HT1080 (cell line): ENCODE data around the gene TEX22. TPM values are rescaled to one million over a fixed set of nuclear protein-coding genes. Genes with fewer than 3 reads are reported as not detected.

ENCODE experiments used
- DNase-seq: peaks from one replicate; pipeline ENCODE4 v3.0.0-alpha.2; 2015; ENCODE audit warnings: low read depth
- total RNA-seq: library from RNA; depleted of rRNA; stranded (reverse); fragments of >200 nt; shearing (Covaris generic); gene quantifications from 2 replicates; pipeline ENCODE4 v1.2.3, GENCODE V29; 2014

TEX22 gene
- total RNA-seq, 1 experiment from 2014 or later, result not detected

DNA sequence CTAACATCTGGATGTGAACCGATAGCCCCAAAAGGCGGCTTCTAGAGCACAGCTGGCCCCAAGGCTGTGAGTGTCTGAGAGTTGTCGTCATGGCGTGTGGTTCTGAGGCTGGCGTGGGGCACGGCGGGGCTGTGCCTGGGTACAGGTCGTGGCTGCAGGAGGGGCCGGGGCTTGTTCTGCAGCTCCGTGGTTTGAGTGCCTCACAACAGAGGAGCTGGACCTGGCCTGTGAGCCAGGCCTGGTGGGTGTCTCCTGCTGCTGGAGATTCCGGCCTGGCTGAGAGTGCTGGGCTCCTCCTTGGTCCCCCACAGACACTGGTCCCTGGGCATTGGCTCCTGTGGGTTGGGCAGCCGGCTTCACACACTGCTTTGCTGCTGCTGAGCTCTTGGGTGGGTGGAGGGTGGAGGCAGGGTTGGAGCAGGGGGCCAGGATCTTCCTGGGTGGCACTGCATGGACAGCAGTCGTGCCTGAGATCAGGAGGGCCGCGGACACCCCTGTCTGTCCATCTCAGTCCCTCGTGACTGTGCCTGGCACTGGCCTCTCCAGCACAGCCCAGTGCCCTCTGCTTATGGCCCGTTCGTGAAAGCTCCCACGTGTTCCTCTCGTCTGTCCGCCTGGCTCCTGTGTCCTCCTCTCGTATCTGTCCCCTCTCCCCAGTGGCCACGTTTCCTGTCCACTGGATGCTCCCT is 31.8 kb upstream of the TEX22 start:
- DNase-seq, result no peak

DNA sequence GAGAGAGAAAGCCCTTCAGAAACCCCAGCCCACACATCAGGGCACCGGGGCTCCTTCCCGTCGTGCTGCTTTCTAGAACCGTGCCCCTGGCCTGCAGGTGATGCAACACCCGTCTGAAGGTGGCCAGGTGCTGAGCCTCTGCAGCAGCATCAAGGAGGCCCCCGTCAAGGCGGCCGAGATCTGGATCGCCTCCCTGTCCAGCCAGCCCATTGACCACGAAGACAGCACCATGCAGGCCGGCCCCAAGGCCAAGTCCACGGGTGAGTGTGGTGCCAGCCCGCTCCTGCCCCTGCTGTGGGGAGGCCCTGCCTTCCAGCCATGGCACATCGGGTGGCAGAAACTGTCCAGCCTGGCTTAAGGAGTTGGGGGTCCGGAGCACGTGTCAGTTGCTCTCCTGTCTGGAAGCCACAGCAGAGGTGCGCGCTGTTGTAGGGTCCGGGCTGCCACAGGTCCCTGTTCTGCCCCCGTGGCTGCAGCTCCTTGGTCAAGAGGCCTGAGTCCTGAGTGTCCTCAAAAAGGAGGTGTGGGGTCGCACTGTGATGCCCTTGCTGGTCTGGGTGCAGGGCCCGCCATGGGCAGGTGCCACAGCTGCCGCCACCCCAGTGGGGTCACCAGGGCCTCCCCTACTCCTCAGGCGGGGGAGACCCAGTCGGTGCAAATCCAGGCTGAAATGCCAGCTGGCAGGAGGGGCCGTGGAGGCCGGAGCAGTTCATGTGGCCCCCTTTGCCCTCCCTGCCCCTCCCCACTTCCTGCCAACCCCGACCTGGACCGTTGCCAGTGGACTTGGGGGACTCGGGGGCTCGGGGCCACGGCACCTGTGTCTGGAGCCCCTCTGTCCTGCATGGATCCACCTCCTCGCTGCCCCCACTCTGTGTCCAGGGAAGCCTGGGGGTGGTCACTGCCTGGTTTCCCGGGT is 31.0 kb upstream of the TEX22 start:
- no peak for DNase-seq

DNA sequence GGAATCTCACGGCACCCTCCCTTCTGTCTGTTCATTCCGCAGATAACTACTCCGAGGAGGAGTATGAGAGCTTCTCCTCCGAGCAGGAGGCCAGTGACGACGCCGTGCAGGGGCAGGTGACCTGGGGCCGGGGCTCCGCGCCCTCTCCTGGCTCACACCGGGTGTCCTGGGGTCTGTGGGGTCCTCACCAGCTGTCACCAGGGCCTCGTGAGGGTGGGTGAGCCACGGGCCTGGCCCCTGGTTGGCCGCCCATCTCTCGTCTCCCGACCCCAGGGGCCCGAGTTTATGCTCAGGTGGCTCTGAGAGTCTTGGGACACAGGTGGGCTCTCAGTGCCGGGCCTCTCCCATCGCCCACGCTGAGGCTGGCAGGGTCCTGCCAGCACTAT is 30.3 kb upstream of the TEX22 start:
- DNase-seq, result no peak

DNA sequence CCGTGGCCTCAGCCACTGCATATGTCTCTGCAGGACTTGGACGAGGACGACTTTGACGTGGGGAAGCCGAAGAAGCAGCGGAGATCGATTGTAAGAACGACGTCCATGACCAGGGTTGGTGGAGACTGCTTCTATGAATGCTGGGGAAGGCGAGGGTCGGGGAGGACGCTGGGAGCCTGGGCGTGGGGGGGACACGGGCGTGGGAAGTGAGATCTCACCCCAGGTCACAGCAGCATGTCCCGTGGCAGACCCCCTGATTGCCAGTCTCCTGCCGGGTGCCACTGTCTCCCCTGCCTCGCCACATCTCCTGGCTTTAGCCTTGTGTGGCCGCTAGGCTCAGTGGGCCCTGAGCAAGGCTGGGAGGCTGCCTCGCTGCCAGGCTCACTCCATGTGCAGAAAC is 29.9 kb upstream of the TEX22 start:
- DNase-seq, result no peak

DNA sequence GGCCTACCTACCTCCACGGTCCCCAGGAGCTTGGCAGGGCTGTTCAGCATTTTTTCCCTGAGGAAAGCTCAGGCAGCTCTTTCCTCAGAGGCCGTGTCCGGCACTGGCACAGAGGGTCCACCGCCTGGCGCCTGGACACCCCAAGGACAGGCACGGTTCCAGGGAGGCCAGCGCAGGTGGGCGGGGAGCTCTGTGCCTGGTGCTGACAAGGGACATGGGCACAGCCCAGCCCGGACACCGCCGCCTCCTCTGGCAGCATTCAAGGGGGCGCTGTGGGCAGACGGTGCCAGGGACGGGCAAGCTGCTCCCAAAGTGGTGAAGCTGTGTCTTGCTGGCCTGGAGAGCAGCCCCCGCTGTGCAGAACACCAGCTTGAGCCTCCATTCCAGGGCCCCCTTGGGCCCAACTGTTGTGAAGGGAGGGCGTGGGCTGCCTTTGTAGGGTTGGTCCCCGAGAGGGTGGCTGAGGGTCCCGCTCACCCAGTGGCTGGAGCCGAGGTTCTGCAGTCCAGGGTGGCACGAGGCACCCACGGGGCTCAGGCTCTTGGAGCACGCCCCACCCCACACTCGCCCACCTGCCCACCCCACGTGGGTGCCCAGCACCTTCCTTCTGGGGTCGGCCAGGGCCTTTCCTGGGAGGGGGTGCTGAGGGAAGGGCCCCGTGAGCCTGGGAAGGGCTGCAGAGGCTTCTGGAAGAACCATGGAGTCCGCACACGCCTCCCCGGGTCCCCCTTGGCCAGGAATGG is 29.3 kb upstream of the TEX22 start:
- no peak for DNase-seq

DNA sequence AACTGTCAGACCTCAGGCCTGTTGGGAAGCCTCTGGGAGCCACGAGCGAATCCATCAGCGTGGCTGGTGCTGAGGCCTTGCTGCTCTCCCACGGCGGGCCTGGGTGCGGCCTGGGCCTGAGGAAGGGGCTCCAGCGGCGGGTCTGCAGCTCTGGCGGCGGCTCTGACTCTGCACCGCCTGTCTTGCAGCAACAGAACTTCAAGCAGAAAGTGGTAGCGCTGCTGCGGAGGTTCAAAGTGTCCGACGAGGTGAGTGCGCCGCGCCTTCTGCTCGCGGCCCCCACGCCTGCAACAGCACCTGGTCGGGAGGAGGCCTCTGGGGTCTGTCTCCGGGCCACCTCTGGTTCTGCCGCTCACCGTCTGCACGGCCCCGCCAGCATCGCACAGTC is 28.7 kb upstream of the TEX22 start:
- DNase-seq, result no peak

DNA sequence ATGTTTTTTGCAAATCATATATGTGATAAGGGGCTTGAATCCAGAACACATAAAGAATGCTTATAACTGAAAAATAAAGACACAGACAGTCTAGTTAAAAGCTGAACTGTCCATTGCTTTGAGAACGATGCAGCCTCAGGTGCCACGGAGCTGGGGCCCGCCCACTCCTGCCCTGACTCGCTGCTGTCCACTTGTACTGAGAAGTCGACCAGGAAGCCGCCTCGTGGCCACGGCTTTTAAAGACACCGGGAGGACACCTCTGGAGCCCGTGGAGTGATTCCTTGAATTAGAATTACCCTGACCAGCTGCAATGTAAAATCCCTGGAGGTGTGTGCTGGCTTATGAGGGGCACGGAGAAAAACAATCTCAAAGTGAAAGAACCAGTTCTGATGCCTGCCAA is 23.9 kb upstream of the TEX22 start:
- DNase-seq, result no peak

DNA sequence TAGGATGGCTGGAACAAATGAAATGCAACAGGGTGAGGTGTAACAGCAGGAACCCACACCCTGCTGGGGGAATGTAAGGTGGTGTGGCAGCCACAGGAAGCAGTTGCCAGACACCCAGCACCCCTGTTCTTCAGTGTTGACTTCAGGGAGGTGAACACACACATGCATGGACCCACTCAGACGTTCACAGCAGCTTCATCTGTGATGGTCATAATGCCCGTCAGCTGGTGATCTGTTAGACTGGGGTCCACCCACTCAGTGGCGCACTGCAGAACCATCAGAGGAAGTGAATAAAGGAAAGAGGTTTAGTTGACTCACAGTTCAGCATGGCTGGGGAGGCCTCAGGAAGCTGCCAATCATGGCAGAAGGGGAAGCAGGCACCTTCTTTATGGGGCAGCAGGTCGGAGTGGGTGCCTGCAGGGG is 22.7 kb upstream of the TEX22 start:
- DNase-seq, result peak; percentile 43

DNA sequence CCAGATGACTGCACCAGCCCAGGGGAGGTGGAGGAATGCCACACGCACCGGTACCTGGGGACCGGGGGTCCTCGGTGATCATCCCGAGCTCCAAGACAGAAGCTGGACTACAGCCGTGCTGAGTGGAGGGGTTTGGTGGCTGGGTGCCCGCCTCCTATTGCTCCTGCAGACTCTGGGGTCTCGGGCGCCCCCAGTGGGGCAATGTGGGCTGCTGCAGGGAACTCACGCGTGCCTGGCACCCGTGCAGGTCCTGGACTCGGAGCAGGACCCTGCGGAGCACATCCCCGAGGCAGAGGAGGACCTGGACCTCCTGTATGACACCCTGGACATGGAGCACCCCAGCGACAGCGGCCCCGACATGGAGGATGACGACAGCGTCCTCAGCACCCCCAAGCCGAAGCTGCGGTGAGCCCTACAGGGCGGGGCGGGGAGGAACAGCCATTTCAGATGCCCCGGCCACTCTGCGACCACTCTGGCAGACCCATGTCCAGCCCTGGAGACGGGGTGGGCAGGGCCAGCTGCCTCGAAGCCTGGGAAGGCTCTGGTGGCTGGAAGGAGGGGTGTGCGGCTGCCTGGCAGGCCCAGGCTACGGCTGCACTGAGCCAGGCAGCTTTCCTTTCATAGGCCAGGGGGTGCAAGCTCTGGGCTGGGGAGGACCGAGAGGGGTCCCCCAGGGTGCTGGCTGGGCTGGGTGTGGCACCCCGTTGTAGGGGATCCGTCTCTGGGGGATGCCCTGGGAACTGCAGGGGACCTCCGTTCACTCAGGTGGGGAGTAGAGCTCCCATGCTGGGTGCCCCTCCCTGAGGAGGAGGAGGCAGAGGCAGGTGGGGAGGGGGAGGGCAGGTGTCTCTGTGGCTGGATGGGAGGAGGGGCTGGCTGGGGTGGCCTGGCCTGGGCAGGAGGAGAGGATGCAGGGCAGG is 21.6 kb upstream of the TEX22 start:
- DNase-seq, result no peak

DNA sequence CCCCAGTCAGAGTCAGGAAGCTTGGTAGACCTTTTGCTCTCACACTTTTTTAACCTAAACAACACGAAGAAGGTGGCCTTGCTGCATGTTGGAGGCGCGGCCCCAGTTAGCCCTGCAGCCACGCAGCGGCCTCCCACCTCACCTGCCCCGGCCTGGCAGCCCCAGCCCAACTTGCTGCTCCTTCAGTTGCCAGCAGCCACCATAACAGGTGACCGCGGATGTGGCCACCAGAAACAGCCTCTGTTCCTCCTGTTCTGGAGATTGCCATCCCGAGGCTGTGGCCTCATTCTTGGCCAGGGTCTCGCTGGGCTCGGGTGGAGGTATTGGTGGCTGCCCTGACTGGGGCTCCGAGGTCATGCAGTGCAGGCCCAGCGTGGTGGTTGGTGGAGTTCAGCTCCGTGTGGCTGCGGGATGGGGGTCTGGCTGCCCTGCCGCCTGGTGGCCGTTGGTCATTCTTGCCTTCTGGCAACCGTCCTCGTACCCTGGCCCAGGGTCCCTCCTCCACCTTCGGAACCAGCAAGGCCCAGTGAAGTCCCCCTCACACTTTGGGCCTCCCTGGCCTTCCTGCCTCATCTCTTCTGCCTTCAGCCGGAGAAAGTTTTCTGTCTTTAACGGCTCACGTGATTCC is 20.7 kb upstream of the TEX22 start:
- DNase-seq, result no peak

DNA sequence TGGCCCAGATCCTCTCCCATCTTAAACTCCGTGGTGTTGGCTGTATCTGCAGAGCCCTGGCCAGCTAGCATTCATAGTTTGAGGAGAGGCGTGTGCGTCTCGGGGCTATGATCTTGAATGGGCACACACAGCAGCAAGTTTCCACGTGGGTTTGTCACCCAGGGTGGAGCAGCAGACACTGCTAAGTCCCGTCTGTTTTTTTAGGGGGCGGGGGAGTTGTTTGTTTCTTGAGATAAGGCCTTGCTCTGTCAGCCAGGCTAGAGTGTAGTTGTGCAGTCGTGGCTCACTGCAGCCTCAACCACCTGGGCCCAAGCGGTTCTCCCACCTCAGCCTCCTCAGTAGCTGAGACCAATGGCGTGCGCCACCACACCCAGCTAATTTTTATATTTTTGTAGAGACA is 20.1 kb upstream of the TEX22 start:
- DNase-seq, result no peak

DNA sequence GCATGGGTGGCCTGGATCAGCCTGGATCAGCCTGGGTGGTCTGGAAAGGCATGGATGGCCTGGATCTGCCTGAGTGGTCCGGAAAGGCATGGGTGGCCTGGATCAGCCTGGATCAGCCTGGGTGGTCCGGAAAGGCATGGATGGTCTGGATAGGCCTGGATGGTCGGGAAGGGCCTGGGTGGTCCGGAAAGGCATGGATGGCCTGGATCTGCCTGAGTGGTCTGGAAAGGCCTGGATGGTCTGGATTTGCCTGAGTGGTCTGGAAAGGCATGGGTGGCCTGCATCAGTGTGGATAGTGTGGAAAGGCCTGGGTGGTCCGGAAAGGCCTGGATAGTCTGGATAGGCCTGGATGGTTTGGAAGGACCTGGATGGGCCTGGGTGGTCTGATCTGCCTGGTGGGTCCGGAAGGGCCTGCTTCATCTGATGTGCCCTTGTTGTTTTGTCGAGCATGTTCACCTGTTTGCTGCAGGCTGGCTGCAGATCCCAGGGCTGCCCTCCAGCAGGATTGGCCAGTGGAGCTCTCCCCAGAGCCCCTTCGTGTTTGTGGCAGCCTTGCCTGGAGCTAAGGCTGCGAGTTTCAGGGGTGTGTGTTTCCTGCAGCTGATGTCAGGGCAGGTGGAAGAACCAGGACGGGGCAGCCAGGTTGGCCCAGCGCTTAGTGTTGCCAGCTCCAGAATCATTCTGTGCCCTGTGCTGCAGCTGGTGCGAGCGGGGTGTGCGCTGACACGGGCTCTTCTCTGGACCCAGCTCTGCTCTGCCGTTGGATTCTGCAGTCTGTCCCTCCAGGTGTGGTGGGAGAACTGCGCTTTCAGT is 19.3 kb upstream of the TEX22 start:
- no peak for DNase-seq

DNA sequence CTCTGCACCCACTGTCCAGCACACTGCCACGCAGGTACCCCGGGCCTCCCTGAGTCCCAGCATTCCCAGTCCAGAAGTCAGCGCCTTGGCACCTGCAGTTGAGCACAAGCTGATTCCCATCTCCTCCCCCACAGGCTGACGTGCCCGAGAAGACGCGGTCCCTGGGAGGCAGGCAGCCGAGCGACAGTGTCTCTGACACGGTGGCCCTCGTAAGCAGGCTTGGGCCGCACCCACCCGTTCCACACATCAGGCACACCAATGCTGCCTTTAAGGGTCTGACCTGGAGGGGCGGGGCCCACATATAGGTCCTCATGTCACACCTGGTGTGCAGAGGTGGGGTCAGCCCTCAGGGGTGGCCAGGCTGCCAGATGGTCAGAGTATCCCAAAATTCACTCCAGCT is 18.4 kb upstream of the TEX22 start:
- DNase-seq, result no peak

DNA sequence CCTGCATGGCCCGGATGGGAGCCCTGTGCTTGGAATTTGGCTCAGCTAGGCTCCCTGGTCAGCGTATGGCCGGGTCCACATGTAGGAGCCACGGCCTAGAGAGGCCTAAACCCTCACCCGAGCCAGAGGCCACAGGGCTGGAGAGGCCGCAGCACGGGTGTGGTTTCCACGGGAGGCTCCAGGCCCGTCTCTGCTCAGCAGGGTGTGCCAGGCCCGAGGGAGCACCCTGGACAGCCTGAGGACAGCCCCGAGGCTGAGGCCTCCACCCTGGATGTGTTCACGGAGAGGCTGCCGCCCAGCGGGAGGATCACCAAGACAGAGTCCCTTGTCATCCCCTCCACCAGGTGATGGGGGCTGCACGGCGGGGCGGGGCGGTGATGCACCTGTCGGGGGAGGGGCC is 17.6 kb upstream of the TEX22 start:
- DNase-seq, result no peak

DNA sequence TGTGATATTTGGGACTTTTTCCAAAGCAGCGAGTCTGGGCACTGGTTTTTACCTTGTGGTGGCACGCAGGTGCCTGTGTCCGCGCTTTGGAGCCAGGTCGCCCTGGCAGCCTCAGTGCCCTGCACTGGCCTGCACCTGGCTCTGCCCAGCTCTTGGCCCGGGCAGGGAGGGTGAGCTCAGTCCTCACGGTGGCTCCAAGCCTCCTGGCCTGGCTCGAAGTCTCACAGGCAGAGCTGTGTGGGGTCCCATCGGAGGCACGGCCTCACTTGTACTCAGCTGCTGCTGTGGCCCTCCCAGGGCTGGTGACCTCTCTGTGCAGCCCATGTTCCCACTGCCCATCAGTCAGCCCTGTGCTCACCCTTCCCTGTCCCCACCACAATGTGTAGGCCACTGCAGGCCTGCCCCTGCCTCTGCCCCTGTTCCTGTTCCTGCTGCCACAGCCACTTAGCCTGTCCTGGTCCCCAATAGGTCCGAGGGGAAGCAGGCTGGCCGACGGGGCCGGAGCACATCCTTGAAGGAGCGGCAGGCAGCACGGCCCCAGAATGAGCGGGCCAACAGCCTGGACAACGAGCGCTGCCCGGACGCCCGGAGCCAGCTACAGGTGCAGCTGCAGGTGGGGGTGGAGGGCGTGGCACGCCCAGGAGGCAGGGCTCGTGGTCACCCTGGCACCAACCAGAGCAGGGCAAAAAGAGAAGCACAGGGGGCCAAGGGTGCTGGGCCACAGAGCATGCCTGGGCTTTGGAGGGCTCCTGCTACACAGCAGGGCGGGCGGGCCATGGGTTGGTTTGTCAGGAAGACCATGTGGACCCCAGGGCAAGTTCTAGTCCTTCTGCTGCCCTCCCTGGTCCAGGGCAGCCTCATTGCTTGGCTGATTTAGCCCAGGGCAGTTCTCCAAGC is 16.6 kb upstream of the TEX22 start:
- DNase-seq, result no peak

DNA sequence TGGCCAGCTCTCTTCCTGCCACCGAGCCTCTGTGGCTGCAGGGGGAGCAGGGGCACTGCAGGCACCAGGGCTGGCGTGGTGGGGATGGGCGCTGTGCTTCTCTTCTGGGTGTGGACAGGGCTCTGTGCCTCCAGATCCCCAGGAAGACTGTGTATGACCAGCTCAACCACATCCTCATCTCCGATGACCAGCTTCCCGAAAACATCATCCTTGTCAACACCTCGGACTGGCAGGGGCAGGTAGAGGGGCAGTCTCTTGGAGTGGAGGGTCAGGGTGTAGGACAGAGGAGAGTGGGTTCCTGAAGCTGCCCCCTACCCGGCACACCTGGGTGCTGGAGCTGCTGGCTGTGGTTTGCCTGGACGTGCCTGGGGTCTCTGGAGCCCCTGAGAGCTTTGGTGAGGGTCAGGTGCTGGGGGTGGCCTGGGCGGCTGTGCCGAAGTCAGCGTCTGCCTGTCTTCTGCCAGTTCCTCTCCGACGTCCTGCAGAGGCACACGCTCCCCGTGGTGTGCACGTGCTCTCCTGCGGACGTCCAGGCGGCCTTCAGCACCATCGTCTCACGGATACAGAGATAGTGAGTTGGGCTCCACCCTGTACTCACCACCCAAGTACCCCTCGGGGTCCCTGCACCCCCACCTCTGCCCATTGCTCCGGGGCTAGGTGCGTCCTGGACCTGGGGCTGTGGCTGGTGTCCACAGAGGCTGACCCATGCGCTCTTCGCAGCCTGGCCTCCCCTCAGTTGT is 15.8 kb upstream of the TEX22 start:
- DNase-seq, result no peak

DNA sequence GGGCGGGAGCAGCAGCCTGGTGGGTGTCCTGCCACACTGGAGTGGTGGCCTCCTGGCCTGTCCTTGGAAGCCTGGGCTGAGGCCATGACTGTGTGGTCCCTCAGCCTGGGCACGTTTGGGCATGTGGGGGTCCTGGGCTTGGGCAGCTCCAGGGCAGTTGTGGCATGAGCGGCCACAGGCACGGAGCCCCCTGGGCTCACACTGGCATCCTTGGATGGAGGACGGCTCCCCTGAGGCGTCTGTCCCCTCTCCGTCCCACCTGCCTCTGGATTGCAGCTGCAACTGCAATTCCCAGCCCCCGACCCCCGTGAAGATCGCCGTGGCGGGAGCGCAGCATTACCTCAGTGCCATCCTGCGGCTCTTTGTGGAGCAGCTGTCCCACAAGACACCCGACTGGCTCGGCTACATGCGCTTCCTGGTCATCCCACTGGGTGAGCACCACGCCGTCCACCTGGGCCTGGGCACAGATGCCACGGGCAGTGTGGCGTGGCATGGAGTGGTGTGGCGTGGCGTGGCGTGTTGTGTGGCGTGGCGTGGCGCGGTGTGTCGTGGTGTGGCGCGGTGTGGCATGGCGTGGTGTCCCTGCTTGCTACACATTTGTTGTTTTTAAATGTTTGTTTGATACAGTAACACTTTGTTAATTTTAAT is 15.1 kb upstream of the TEX22 start:
- no peak for DNase-seq
